K562 (cell line): ENCODE measurements around the gene DISC1. TPM values are rescaled to one million over a fixed set of nuclear protein-coding genes. Genes with fewer than 3 reads are reported as not detected.

Source experiments
- ATF1 ChIP-seq, 2 experiments: fragments of 450-650 bp in 1 of 2; IDR thresholded peaks; 2 replicates each; pipeline ENCODE4 v1.6.1; 2016; ENCODE audit warnings: missing compliant biosample characterization in 1 of 2, missing genetic modification characterization in 1 of 2
- BRF2 ChIP-seq: IDR thresholded peaks from 3 replicates; pipeline ENCODE4 v1.6.1; 2011; ENCODE audit warnings: borderline replicate concordance, mild to moderate bottlenecking; ENCODE audit not compliant: insufficient read length, insufficient read depth
- CBFB ChIP-seq: sonication (generic); formaldehyde crosslinking; IDR thresholded peaks from 2 replicates; pipeline ENCODE4 v1.4.0; 2020; ENCODE audit warnings: mild to moderate bottlenecking, missing genetic modification reagents
- DACH1 ChIP-seq: fragments of 450-650 bp; IDR thresholded peaks from 2 replicates; pipeline ENCODE4 v1.6.1; 2018; ENCODE audit not compliant: partially characterized antibody
- HDAC6 ChIP-seq: IDR thresholded peaks from 2 replicates; pipeline ENCODE4 v1.6.1; 2012; ENCODE audit warnings: low read depth, mild to moderate bottlenecking, control low read depth, inconsistent platforms, low read length, moderate library complexity
- HMG20A ChIP-seq: fragments of 450-650 bp; formaldehyde crosslinking; conservative IDR thresholded peaks from 2 replicates; pipeline ENCODE4 v1.4.0; 2020; ENCODE audit warnings: mild to moderate bottlenecking, mixed read lengths
- LARP7 ChIP-seq: fragments of 450-650 bp; IDR thresholded peaks from 2 replicates; pipeline ENCODE4 v1.6.1; 2016
- MBD2 ChIP-seq: sonication (generic); IDR thresholded peaks from 2 replicates; pipeline ENCODE4 v1.6.1; 2016; ENCODE audit warnings: low read depth, borderline replicate concordance
- MYC ChIP-seq, 2 experiments: fragments of 250-450 bp in 1 of 2; sonication (Bioruptor Pico) in 1 of 2; IDR thresholded peaks; 2 replicates each; pipeline versions ENCODE4 v1.5.1 to v1.6.1; 2012 to 2021; ENCODE audit warnings: low read depth in 2 of 2, borderline replicate concordance in 1 of 2, improper control_type of control experiment in 1 of 2, low read length in 1 of 2, mild to moderate bottlenecking in 1 of 2, moderate library complexity in 1 of 2
- PCBP2 ChIP-seq: fragments of 200-400 bp; formaldehyde crosslinking; IDR thresholded peaks from 2 replicates; pipeline ENCODE4 v1.6.1; 2018; ENCODE audit warnings: low read length, low read depth, mild to moderate bottlenecking, moderate library complexity; ENCODE audit not compliant: poor library complexity, severe bottlenecking
- PTBP1 ChIP-seq: fragments of 200-400 bp; formaldehyde crosslinking; IDR thresholded peaks from 2 replicates; pipeline ENCODE4 v1.6.1; 2017; ENCODE audit warnings: low read depth, low read length
- RB1 ChIP-seq: fragments of 450-650 bp; IDR thresholded peaks from 2 replicates; pipeline ENCODE4 v1.6.1; 2017; ENCODE audit warnings: low read depth, mild to moderate bottlenecking
- RBM17 ChIP-seq: fragments of 200-400 bp; formaldehyde crosslinking; IDR thresholded peaks from 2 replicates; pipeline ENCODE4 v1.6.1; 2017; ENCODE audit warnings: low read depth, mild to moderate bottlenecking, low read length, borderline replicate concordance
- RUNX1 ChIP-seq: sonication (generic); IDR thresholded peaks from 2 replicates; pipeline ENCODE4 v1.6.1; 2016; ENCODE audit warnings: antibody characterized with exemption, low read depth
- SNIP1 ChIP-seq: fragments of 450-650 bp; IDR thresholded peaks from 2 replicates; pipeline ENCODE4 v1.7.1; 2017; ENCODE audit warnings: low read depth, mild to moderate bottlenecking
- SRSF7 ChIP-seq: fragments of 200-400 bp; formaldehyde crosslinking; optimal IDR thresholded peaks from 2 replicates; pipeline ENCODE3; 2017; ENCODE audit warnings: mild to moderate bottlenecking, low read depth, low read length
- TAF15 ChIP-seq: fragments of 200-400 bp; formaldehyde crosslinking; IDR thresholded peaks from 2 replicates; pipeline ENCODE4 v1.6.1; 2017; ENCODE audit warnings: mild to moderate bottlenecking, low read depth, low read length, moderate library complexity
- U2AF2 ChIP-seq: fragments of 200-400 bp; formaldehyde crosslinking; optimal IDR thresholded peaks from 2 replicates; pipeline ENCODE3; 2017; ENCODE audit warnings: low read depth, mild to moderate bottlenecking, low read length
- ZBTB2 ChIP-seq: fragments of 450-650 bp; IDR thresholded peaks from 2 replicates; pipeline ENCODE4 v1.6.1; 2016; ENCODE audit warnings: antibody characterized with exemption
- ZNF512 ChIP-seq: IDR thresholded peaks from 2 replicates; pipeline ENCODE4 v1.6.1; 2016; ENCODE audit warnings: missing genetic modification characterization, missing compliant biosample characterization
- ZNF57 ChIP-seq: fragments of 450-650 bp; formaldehyde crosslinking; IDR thresholded peaks from 2 replicates; pipeline ENCODE4 v1.4.0; 2020; ENCODE audit warnings: mild to moderate bottlenecking, moderate library complexity
- ZNF76 ChIP-seq: fragments of 250-450 bp; sonication (Bioruptor Pico); IDR thresholded peaks from 2 replicates; pipeline ENCODE4 v1.4.0; 2020; ENCODE audit warnings: mild to moderate bottlenecking, moderate library complexity, borderline replicate concordance
- ZNF780A ChIP-seq: fragments of 250-450 bp; sonication (Bioruptor Pico); IDR thresholded peaks from 2 replicates; pipeline ENCODE4 v1.5.0; 2021; ENCODE audit warnings: mild to moderate bottlenecking
- polyA plus RNA-seq, 8 experiments: library from polyadenylated mRNA; depleted of rRNA in 4 of 8; stranded (reverse) in 5 of 8; unstranded in 3 of 8; fragments of >200 nt; fragmentation: Nextera tagmentation in 2 of 8; fragmentation: Illumina TruSeq in 1 of 8; extraction: Ambion mirVana in 2 of 8; extraction: Trizol in 1 of 8; gene quantifications; 2 replicates each; pipeline versions ENCODE4 v1.2.1 to v1.2.3, GENCODE V29; 2011 to 2014; ENCODE audit warnings: inconsistent platforms in 1 of 8, missing spikeins in 1 of 8
- total RNA-seq, 7 experiments: library from RNA; depleted of rRNA in 6 of 7; stranded (reverse); fragments of >200 nt in 6 of 7; fragmentation: Illumina TruSeq in 2 of 7; extraction: Trizol in 2 of 7; gene quantifications; 2 replicates each; pipeline versions ENCODE4 v1.2.1 to v1.2.3, GENCODE V29; 2011 to 2021; ENCODE audit warnings: low replicate concordance in 1 of 7

Gene DISC1
- total and polyA plus RNA-seq, 9 of the 15 experiments (the other 6 are each of a cell fraction or from before 2014, with no cell fraction given), result 0.01 to 0.11 (median 0.08) TPM; not detected in 1

- TF ChIP-seq ZNF76 (CRISPR knock-in tag) (no peak), ZNF780A (CRISPR knock-in tag) (no peak), RB1 (no peak), U2AF2 (no peak), HDAC6 (no peak), RUNX1 (no peak), MYC (IDR thresholded peaks at IDR 0.05; ENCODE audit: low read depth, low read length) (no peak), MYC (CRISPR knock-in tag; IDR thresholded peaks at IDR 0.05; ENCODE audit: borderline replicate concordance, low read depth) (no peak), SRSF7 (no peak), BRF2 (no peak), RBM17 (no peak), MBD2 (no peak), TAF15 (no peak), ZBTB2 (no peak), DACH1 (no peak), ZNF512 (no peak), CBFB (CRISPR knock-in tag) (no peak), PCBP2 (no peak), LARP7 (no peak), ZNF57 (CRISPR knock-in tag) (no peak), SNIP1 (no peak), HMG20A (no peak), PTBP1 (no peak), ATF1 (CRISPR knock-in tag; IDR thresholded peaks at IDR 0.05) (no peak), ATF1 (tag; IDR thresholded peaks at IDR 0.05) (0 out of 2 replicates have a peak, but pooled peaks have one; percentile 5)
Measured at GRCh38 chr1:231590453-231591198, 36.0 kb upstream of the DISC1 start (continued).
